H1 (cell line): ENCODE results near the gene IFITM10. TPM values are rescaled to one million over a fixed set of nuclear protein-coding genes. Genes with fewer than 3 reads are reported as not detected.

Experiments used
- CEBPB ChIP-seq: IDR thresholded peaks from 2 replicates; pipeline ENCODE4 v1.6.1; 2012; ENCODE audit warnings: low read depth, low read length
- GTF2F1 ChIP-seq: IDR thresholded peaks from 2 replicates; pipeline ENCODE4 v1.6.1; 2012; ENCODE audit warnings: low read depth, low read length, improper control_type of control experiment, borderline replicate concordance
- polyA plus RNA-seq, 7 experiments: library from polyadenylated mRNA; depleted of rRNA in 3 of 7; stranded (reverse) in 5 of 7; unstranded in 2 of 7; fragments of >200 nt in 5 of 7; fragments of 200-250 nt in 2 of 7; gene quantifications; 1 replicate in 5 of 7; 2 replicates in 1 of 7; 4 replicates in 1 of 7; pipeline versions ENCODE4 v1.2.1 to v1.2.3, GENCODE V29; 2011 to 2013; ENCODE audit warnings: missing spikeins in 2 of 7, mixed read lengths in 2 of 7
- total RNA-seq: library from RNA; stranded (reverse); fragmentation: NEBNext Ultra II Directional; extraction: Animal tissue kit (Norgen Biotek cat#: 25700); gene quantifications from 2 replicates; pipeline ENCODE4 v1.2.1, GENCODE V29; 2021
- TF ChIP-seq, protein P1 (sequence below): IDR thresholded peaks from 2 replicates; pipeline ENCODE4 v1.6.1; 2011; ENCODE audit warnings: low read length, improper control_type of control experiment

IFITM10 gene
- total and polyA plus RNA-seq, 2 of the 8 experiments (the other 6 are each of a cell fraction or from before 2014, with no cell fraction given), result 0.08 to 0.22 TPM

DNA sequence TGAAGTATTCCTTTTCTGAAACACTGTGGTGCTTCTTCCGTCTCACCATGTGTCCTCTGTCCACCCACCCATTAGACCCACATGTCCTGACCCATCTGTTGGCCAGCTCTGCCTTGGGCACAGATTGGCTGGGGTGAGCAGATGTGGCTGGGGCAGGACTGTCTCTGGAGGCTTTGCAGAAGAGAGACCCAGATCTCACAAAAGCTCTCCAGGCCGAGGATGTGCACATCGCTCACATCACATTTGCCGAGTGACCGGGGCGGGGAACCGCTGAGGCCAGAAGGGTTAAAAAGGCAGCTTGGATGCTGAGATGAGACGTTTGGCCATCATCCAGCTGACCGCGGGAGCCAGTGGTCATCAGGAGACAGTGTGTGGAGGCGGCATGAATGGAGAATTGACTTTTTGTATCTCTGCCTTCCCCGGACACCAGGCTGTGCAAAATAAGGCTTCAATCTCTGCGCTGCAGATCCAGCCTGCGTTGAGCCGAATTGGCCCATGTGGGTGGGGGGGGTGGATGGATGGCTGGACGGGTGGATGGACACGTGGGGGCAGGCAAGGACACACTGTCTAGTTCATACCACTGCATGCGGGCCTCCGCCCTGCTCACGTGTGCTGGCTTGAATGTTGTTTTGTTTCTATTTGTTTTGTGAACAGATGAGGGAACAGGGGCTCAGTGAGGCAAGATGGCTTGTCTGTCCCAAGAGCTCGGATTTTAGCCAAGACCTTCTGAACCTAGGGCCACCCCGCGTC, 6.1 kb downstream of the IFITM10 start (continued):
- TF ChIP-seq, protein P1, sequence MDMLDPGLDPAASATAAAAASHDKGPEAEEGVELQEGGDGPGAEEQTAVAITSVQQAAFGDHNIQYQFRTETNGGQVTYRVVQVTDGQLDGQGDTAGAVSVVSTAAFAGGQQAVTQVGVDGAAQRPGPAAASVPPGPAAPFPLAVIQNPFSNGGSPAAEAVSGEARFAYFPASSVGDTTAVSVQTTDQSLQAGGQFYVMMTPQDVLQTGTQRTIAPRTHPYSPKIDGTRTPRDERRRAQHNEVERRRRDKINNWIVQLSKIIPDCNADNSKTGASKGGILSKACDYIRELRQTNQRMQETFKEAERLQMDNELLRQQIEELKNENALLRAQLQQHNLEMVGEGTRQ, result no peak
- no peak for TF ChIP-seq CEBPB
- TF ChIP-seq GTF2F1, result no peak
